HepG2 (cell line): ENCODE data around the gene CSNK1G1. TPM values are rescaled to one million over a fixed set of nuclear protein-coding genes. Genes with fewer than 3 reads are reported as not detected.

Experiments
- ATAC-seq: fragments of 200-7000 bp; cut with Tn5 transposase; 3 replicates; pipeline ENCODE4 v1.9.1; 2020; ENCODE audit warnings: mild to moderate bottlenecking, moderate library complexity
- BruUV-seq: library from RNA; stranded (reverse); fragments of 400-500 nt; replicated peaks from 2 replicates; lab custom pipeline; 2021; lab: Mats Ljungman, UMichigan
- CTCF ChIA-PET: fragments of 300-600 bp; formaldehyde crosslinking; extraction: SDS; loops from one replicate; lab custom pipeline; 2021; ENCODE audit warnings: low total read pairs, inconsistent platforms, low intra/inter-chr PET ratio; lab: Yijun Ruan, JAX
- POLR2A ChIA-PET: fragments of 350-600 bp; sonication (Branson Sonifier 250); formaldehyde crosslinking; loops from one replicate; lab custom pipeline; 2020; ENCODE audit warnings: antibody characterized with exemption, inconsistent platforms; lab: Yijun Ruan, JAX
- DNase-seq: peaks from one replicate; pipeline ENCODE4 v3.0.0-alpha.2; 2015; ENCODE audit warnings: low spot score
- FAIRE-seq: peaks from 3 replicates; lab custom pipeline; 2011; peaks lifted over from hg19 to GRCh38; lab: Jason Lieb, UNC
- H2AFZ ChIP-seq: one replicate; pipeline ENCODE4 v1.6.1; 2011; ENCODE audit warnings: low read length, inconsistent platforms
- H3K27ac ChIP-seq: fragments of 300-600 bp; 3 replicates; pipeline ENCODE4 v1.8.0; 2011; ENCODE audit warnings: mixed run types, mild to moderate bottlenecking, mixed read lengths, low read length, inconsistent platforms; ENCODE audit not compliant: insufficient read depth; ENCODE audit errors: extremely low read length
- H3K27me3 ChIP-seq, 2 experiments: fragments of 200-600 bp in 1 of 2; 2 replicates in 1 of 2; 3 replicates in 1 of 2; pipeline versions ENCODE4 v1.6.0 to v1.8.0; 2011; ENCODE audit warnings: low read length in 2 of 2, mild to moderate bottlenecking in 2 of 2, moderate library complexity in 2 of 2, inconsistent platforms in 1 of 2; ENCODE audit not compliant: insufficient read depth in 2 of 2, control insufficient read depth in 1 of 2
- H3K36me3 ChIP-seq, 2 experiments: fragments of 200-600 bp in 1 of 2; replicated peaks in 1 of 2; 2 replicates in 1 of 2; 3 replicates in 1 of 2; pipeline versions ENCODE4 v1.5.1 to v1.8.0; 2011; ENCODE audit warnings: low read length in 2 of 2, inconsistent platforms in 1 of 2; ENCODE audit not compliant: insufficient read depth in 2 of 2, control insufficient read depth in 1 of 2
- H3K4me1 ChIP-seq: 2 replicates; pipeline ENCODE4 v1.5.1; 2012; ENCODE audit warnings: low read length, inconsistent platforms; ENCODE audit not compliant: insufficient read depth
- H3K4me2 ChIP-seq: 2 replicates; pipeline ENCODE4 v1.6.0; 2011; ENCODE audit warnings: low read depth, low read length, inconsistent platforms
- H3K4me3 ChIP-seq, 3 experiments: fragments of 200-600 bp in 1 of 3; sonication (generic), shearing (Covaris generic) in 1 of 3; replicated peaks in 1 of 3; 2 replicates each; pipeline ENCODE4 v1.5.1; 2011 to 2016; ENCODE audit warnings: low read length in 3 of 3, inconsistent platforms in 2 of 3, low read depth in 2 of 3, mild to moderate bottlenecking in 2 of 3, control low read depth in 1 of 3, mixed read lengths in 1 of 3; ENCODE audit not compliant: insufficient read depth in 1 of 3
- H3K79me2 ChIP-seq: one replicate; pipeline ENCODE4 v1.6.1; 2011; ENCODE audit warnings: low read length, inconsistent platforms; ENCODE audit not compliant: insufficient read depth
- H3K9ac ChIP-seq: 2 replicates; pipeline ENCODE4 v1.6.0; 2011; ENCODE audit warnings: mild to moderate bottlenecking, low read depth, low read length, inconsistent platforms; ENCODE audit not compliant: insufficient read depth
- H3K9me3 ChIP-seq: 2 replicates; pipeline ENCODE4 v1.5.1; 2012; ENCODE audit warnings: mild to moderate bottlenecking, low read length
- H4K20me1 ChIP-seq: 2 replicates; pipeline ENCODE4 v1.6.0; 2011; ENCODE audit warnings: inconsistent platforms, mild to moderate bottlenecking, low read length, moderate library complexity; ENCODE audit not compliant: insufficient read depth
- CCDC6 ChIP-seq: sonication (generic); formaldehyde crosslinking; IDR thresholded peaks from 2 replicates; pipeline ENCODE4 v1.8.1; 2022; ENCODE audit warnings: mild to moderate bottlenecking, missing genetic modification reagents, moderate library complexity
- DNMT3B ChIP-seq: conservative IDR thresholded peaks from 2 replicates; pipeline ENCODE4 v1.6.1; 2016; ENCODE audit warnings: missing biosample characterization, control low read depth
- FOSL1 ChIP-seq: sonication (generic); formaldehyde crosslinking; IDR thresholded peaks from 2 replicates; pipeline ENCODE4 v1.9.0; 2021; ENCODE audit warnings: missing genetic modification reagents, borderline replicate concordance
- FOXA1 ChIP-seq, 2 experiments: fragments of 450-650 bp in 1 of 2; sonication (generic) in 1 of 2; formaldehyde crosslinking in 1 of 2; IDR thresholded peaks; 2 replicates each; pipeline versions ENCODE4 v1.4.0 to v1.6.1; 2016 to 2020; ENCODE audit warnings: missing genetic modification reagents in 1 of 2
- GPN1 ChIP-seq: sonication (generic); formaldehyde crosslinking; IDR thresholded peaks from 2 replicates; pipeline ENCODE4 v1.5.1; 2020; ENCODE audit warnings: missing genetic modification reagents, borderline replicate concordance
- IRF2 ChIP-seq: IDR thresholded peaks from 2 replicates; pipeline ENCODE4 v1.6.1; 2018; ENCODE audit warnings: missing genetic modification reagents, missing compliant biosample characterization
- PHF20 ChIP-seq: sonication (generic); formaldehyde crosslinking; IDR thresholded peaks from 2 replicates; pipeline ENCODE4 v1.5.0; 2020; ENCODE audit warnings: mild to moderate bottlenecking, missing genetic modification reagents
- SAFB2 ChIP-seq: sonication (generic); formaldehyde crosslinking; IDR thresholded peaks from 2 replicates; pipeline ENCODE4 v1.5.1; 2020; ENCODE audit warnings: missing genetic modification reagents, low read depth, mild to moderate bottlenecking, borderline replicate concordance
- ZBTB4 ChIP-seq: sonication (generic); formaldehyde crosslinking; IDR thresholded peaks from 2 replicates; pipeline ENCODE4 v1.4.0; 2020; ENCODE audit warnings: missing genetic modification reagents, mild to moderate bottlenecking, borderline replicate concordance
- ZMYM2 ChIP-seq: sonication (generic); formaldehyde crosslinking; IDR thresholded peaks from 2 replicates; pipeline ENCODE4 v1.8.0; 2022; ENCODE audit warnings: mild to moderate bottlenecking, missing genetic modification reagents
- ZNF143 ChIP-seq: sonication (generic); formaldehyde crosslinking; IDR thresholded peaks from 2 replicates; pipeline ENCODE4 v1.4.0; 2020; ENCODE audit warnings: missing genetic modification reagents
- ZNF362 ChIP-seq: sonication (generic); formaldehyde crosslinking; IDR thresholded peaks from 2 replicates; pipeline ENCODE4 v1.4.0; 2020; ENCODE audit warnings: missing genetic modification reagents, mild to moderate bottlenecking, borderline replicate concordance
- ZNF460 ChIP-seq: sonication (generic); formaldehyde crosslinking; IDR thresholded peaks from 2 replicates; pipeline ENCODE4 v1.5.1; 2020; ENCODE audit warnings: missing genetic modification reagents, mild to moderate bottlenecking, borderline replicate concordance
- ZNF703 ChIP-seq: sonication (generic); formaldehyde crosslinking; IDR thresholded peaks from 2 replicates; pipeline ENCODE4 v1.5.1; 2020; ENCODE audit warnings: missing genetic modification reagents, mild to moderate bottlenecking, moderate library complexity, borderline replicate concordance
- WGBS: methylation state at CpG from one replicate; pipeline ENCODE4 v1.1.6; 2017; ENCODE audit warnings: low lambda C conversion rate; 5-methylcytosine and 5-hydroxymethylcytosine counted together
- in situ Hi-C: cut with HindIII; loops from 2 replicates; pipeline ENCODE4 v1.10.0; 2017; ENCODE audit warnings: low pct_unique_long_range_greater_than_20kb; ENCODE audit not compliant: extremely low pct_ligation_motif_present
- intact Hi-C: fragments of 100-400 bp; cut with micrococcal nuclease; formaldehyde crosslinking; loops from one replicate; pipeline ENCODE4 v1.10.0; 2022; ENCODE audit not compliant: unreplicated experiment
- polyA plus RNA-seq, 8 experiments: library from polyadenylated mRNA; depleted of rRNA in 3 of 8; stranded (reverse) in 7 of 8; unstranded in 1 of 8; fragments of >200 nt; fragmentation: Illumina TruSeq in 4 of 8; extraction: Trizol in 4 of 8; gene quantifications; 2 replicates each; pipeline versions ENCODE4 v1.2.1 to v1.2.3, GENCODE V29; 2011 to 2016; ENCODE audit warnings: low read depth in 4 of 8, missing spikeins in 1 of 8, mixed read lengths in 1 of 8; ENCODE audit not compliant: insufficient read depth in 1 of 8
- total RNA-seq, 5 experiments: library from RNA; depleted of rRNA; stranded (reverse); fragments of >200 nt; fragmentation: Illumina TruSeq; extraction: Trizol; gene quantifications; 2 replicates each; pipeline ENCODE4 v1.2.3, GENCODE V29; 2016; ENCODE audit warnings: low read depth in 1 of 5
- TF ChIP-seq, protein P1 (sequence below): sonication (generic); formaldehyde crosslinking; IDR thresholded peaks from 2 replicates; pipeline ENCODE4 v1.5.0; 2020; ENCODE audit warnings: mild to moderate bottlenecking, missing genetic modification reagents, moderate library complexity

The CSNK1G1 gene
- total and polyA plus RNA-seq, 2 of the 13 experiments (the other 11 are each of a cell fraction or from before 2014, with no cell fraction given): 8.5 to 12.6 TPM

GRCh38 chr15:64217429-64217750, 138.6 kb downstream of the CSNK1G1 start (continued):
- peak; percentile 6; the same call in 1 of the 2 replicates for TF ChIP-seq ZNF362 (CRISPR knock-in tag)
- TF ChIP-seq ZMYM2 (CRISPR knock-in tag): 0 out of 2 replicates have a peak, but pooled peaks have one; percentile 11

GRCh38 chr15:64216730-64217428, 139.1 kb downstream of the CSNK1G1 start:
- Histone ChIP-seq H3K9ac (no peak overlapping the region), H3K79me2 (peaks cover 2% of the 10 kb centered on the region), H3K9me3 (no peaks in the 10 kb centered on the region), H3K27ac (peak overlapping the region; percentile 56), H3K27me3 (no peaks in the 10 kb centered on the region), H3K4me2 (peak overlapping the region; percentile 19; the same call in 1 of the 2 replicates), H4K20me1 (no peaks in the 10 kb centered on the region), H3K4me3 (no peak overlapping the region), H2AFZ (no peak overlapping the region), H3K36me3 (peaks cover 0 to 9% of the 10 kb centered on the region in 2 experiments; a peak in 2 of 5 replicates), H3K4me1 (peaks cover 49% of the 10 kb centered on the region)
- FAIRE-seq (peak; percentile 99), ATAC-seq (peak; percentile 100), DNase-seq (peak; percentile 97)
- ChIA-PET POLR2A (interaction anchor here (0.8 to 2.6 kb wide), 6 partner anchors 31 to 677 kb away, joined by 3 to 11 read pairs (median 4); partner anchors contain the start of genes PPIB and TRIP4), CTCF (no interaction called here)
- in situ Hi-C loops (loop anchor here (25.0 kb wide), 1 partner anchor 470 kb away; no protein-coding TSS in a partner anchor), intact Hi-C loops (loop anchor here (1.0 to 2.0 kb wide), 3 partner anchors 31 to 304 kb away; partner anchors contain the start of gene CSNK1G1)
- 7% methylated on average over 2 of the region's 2 CpGs for WGBS
- BruUV-seq: no TSS peak
- TF ChIP-seq FOXA1 (IDR thresholded peaks at IDR 0.05) (no peak), FOXA1 (CRISPR knock-in tag; IDR thresholded peaks at IDR 0.05) (peak; percentile 80), DNMT3B (CRISPR knock-in tag) (no peak), PHF20 (CRISPR knock-in tag) (no peak), ZNF460 (CRISPR knock-in tag) (no peak), GPN1 (CRISPR knock-in tag) (no peak), CCDC6 (CRISPR knock-in tag) (0 out of 2 replicates have a peak, but pooled peaks have one; percentile 47), ZBTB4 (CRISPR knock-in tag) (0 out of 2 replicates have a peak, but pooled peaks have one; percentile 38), IRF2 (peak; percentile 81; the same call in 1 of the 2 replicates), SAFB2 (CRISPR knock-in tag) (no peak), ZNF143 (CRISPR knock-in tag) (no peak), FOSL1 (CRISPR knock-in tag) (no peak), ZNF703 (CRISPR knock-in tag) (no peak)
- TF ChIP-seq, protein P1, sequence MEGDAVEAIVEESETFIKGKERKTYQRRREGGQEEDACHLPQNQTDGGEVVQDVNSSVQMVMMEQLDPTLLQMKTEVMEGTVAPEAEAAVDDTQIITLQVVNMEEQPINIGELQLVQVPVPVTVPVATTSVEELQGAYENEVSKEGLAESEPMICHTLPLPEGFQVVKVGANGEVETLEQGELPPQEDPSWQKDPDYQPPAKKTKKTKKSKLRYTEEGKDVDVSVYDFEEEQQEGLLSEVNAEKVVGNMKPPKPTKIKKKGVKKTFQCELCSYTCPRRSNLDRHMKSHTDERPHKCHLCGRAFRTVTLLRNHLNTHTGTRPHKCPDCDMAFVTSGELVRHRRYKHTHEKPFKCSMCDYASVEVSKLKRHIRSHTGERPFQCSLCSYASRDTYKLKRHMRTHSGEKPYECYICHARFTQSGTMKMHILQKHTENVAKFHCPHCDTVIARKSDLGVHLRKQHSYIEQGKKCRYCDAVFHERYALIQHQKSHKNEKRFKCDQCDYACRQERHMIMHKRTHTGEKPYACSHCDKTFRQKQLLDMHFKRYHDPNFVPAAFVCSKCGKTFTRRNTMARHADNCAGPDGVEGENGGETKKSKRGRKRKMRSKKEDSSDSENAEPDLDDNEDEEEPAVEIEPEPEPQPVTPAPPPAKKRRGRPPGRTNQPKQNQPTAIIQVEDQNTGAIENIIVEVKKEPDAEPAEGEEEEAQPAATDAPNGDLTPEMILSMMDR: peak; percentile 72
